ENCODE data around the gene GNGT1. TPM values are rescaled to one million over a fixed set of nuclear protein-coding genes. Genes with fewer than 3 reads are reported as not detected.

The GNGT1 gene
- 0.21 and 0.26 TPM in 2 replicates for total RNA-seq (2021; fragmentation: NEBNext Ultra II Directional; extraction: Animal tissue kit (Norgen Biotek cat#: 25700))
- not detected in 2 replicates for polyA plus RNA-seq (2011; rRNA removed)
- 0.16 TPM for polyA plus RNA-seq (2011; cell fraction: cytosol; rRNA removed)
- polyA plus RNA-seq (2011; cell fraction: nucleus; rRNA removed) = not detected
- polyA plus RNA-seq (2012, experiment 1 of 2) = 0.10 to 0.12 TPM in 2 of 4 replicates, not detected in the others
- polyA plus RNA-seq (2012, experiment 2 of 2) = not detected
- 0.12 TPM for polyA plus RNA-seq (2013, experiment 1 of 2)
- 0.09 TPM for polyA plus RNA-seq (2013, experiment 2 of 2)
- 0.09 TPM in 1 of 2 replicates, not detected in the other for polyA minus RNA-seq (2011; rRNA and poly(A)+ RNA removed)
- not detected for polyA minus RNA-seq (2011; cell fraction: cytosol; rRNA and poly(A)+ RNA removed)
- 1.1 TPM for polyA minus RNA-seq (2011; cell fraction: nucleus; rRNA and poly(A)+ RNA removed)
- long read RNA-seq, experiment 1, partial matches to known transcripts = 0 of 19 reads
- long read RNA-seq, experiment 1, other reads (novel, unspliced or antisense) = 19 of 19 reads
- long read RNA-seq, experiment 2, partial matches to known transcripts = 0 of 14 reads
- long read RNA-seq, experiment 2, other reads (novel, unspliced or antisense) = 14 of 14 reads

DNA sequence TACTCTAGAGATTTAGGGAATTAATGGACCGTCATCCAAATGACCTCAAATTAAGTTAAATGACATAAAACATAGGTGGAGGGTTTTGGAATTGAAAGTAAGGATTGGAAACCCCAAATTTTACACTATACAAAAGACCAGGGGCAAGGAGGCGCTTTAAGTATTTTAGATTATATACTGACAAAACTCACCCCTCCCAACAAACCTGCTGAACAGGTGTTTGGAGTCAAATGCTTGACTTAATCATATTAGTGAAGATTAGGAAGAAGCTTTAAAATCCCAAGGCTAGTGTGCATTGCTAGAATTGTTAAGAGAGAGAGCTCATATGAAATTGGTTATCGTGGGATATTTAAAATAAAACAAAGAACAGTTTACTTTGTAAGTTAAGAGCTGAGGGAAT lies at the start of gene GNGT1:
GNGT1 (plus strand) TSS at position 301 of the 400 bp plus-strand sequence. CDS start 180 bp downstream, outside the sequence.
- Histone ChIP-seq H3K4me2 (ENCODE audit: insufficient read depth in 1 of 2, low read depth in 2 of 2, low read length in 2 of 2) (no peak within 1 kb of the TSS), H4K20me1 (replicated peaks in 1 of 2; ENCODE audit: control insufficient read depth in 1 of 2, insufficient read depth in 2 of 2, low read length in 2 of 2) (no peaks in the 10 kb centered on the region), H4K8ac (ENCODE audit: extremely low read depth, insufficient read depth, low read length) (no peak within 1 kb of the TSS), H3K56ac (replicated peaks; ENCODE audit: insufficient read length, low read depth, low read length) (no peak within 1 kb of the TSS), H3K23ac (ENCODE audit: insufficient read length) (no peak within 1 kb of the TSS), H2BK12ac (ENCODE audit: low read depth, low read length) (no peak within 1 kb of the TSS), H2BK5ac (ENCODE audit: low read depth, low read length) (no peak within 1 kb of the TSS), H3K79me2 (ENCODE audit: control insufficient read depth in 1 of 2, insufficient read depth in 2 of 2, low read length in 2 of 2) (no peaks in the 10 kb centered on the region), H3K18ac (ENCODE audit: extremely low read depth, low read length) (no peak within 1 kb of the TSS), H3K4ac (replicated peaks; ENCODE audit: insufficient read length, low read depth, low read length) (no peak within 1 kb of the TSS), H2AFZ (ENCODE audit: low read length) (no peak within 1 kb of the TSS), H3K27me3 (replicated peaks in 1 of 4; ENCODE audit: control insufficient read depth in 3 of 4, extremely low read depth in 1 of 4, insufficient read depth in 3 of 4, low read length in 3 of 4) (no peaks in the 10 kb centered on the region), H2BK120ac (replicated peaks; ENCODE audit: low read depth, low read length) (no peak within 1 kb of the TSS), H3K79me1 (ENCODE audit: low read depth, low read length) (no peaks in the 10 kb centered on the region), H3K23me2 (ENCODE audit: low read depth, low read length) (no peaks in the 10 kb centered on the region), H2AK5ac (ENCODE audit: low read depth, low read length) (no peak within 1 kb of the TSS), H3K36me3 (ENCODE audit: control insufficient read depth in 2 of 4, insufficient read depth in 4 of 4, low read length in 3 of 4) (no peaks in the 10 kb centered on the region), H4K91ac (replicated peaks; ENCODE audit: insufficient read length, low read length) (no peak within 1 kb of the TSS), H2BK15ac (ENCODE audit: low read length) (no peak within 1 kb of the TSS), H3K4me1 (replicated peaks in 1 of 4; ENCODE audit: control insufficient read depth in 3 of 4, insufficient read depth in 4 of 4, low read length in 3 of 4) (peaks cover 0 to 2% (median 0%) of the 10 kb centered on the region in 4 experiments; a peak in 1 of 7 replicates), H4K5ac (ENCODE audit: insufficient read length, low read depth, low read length) (no peak within 1 kb of the TSS), H3K14ac (ENCODE audit: insufficient read length) (no peak within 1 kb of the TSS), H3K9ac (replicated peaks in 1 of 4; ENCODE audit: extremely low read depth in 1 of 4, low read depth in 3 of 4, low read length in 3 of 4) (no peak within 1 kb of the TSS), H3K27ac (ENCODE audit: low read depth, low read length) (no peak within 1 kb of the TSS), H2BK20ac (ENCODE audit: low read length) (no peak within 1 kb of the TSS), H3K9me3 (ENCODE audit: insufficient read depth in 2 of 2, low read depth in 1 of 2, low read length in 1 of 2) (no peaks in the 10 kb centered on the region), H3K4me3 (ENCODE audit: extremely low read depth in 1 of 4, insufficient read depth in 2 of 4, low read depth in 3 of 4, low read length in 4 of 4) (no peak within 1 kb of the TSS)
- TF ChIP-seq KDM5A (IDR thresholded peaks at IDR 0.05; ENCODE audit: low read length) = no peak
- FAIRE-seq (no peak), DNase-seq (ENCODE audit: low read depth in 1 of 2, low spot score in 2 of 2) (no peak)
- ChIA-PET CTCF (ENCODE audit: partially characterized antibody) (interaction anchor here (0.5 to 1.5 kb wide), 4 partner anchors 9 to 339 kb away, joined by 3 to 5 read pairs (median 4); partner anchors contain the start of gene TFPI2), POLR2A (ENCODE audit: partially characterized antibody) (no interaction called here)
- 84% methylated on average over 3 of the region's 3 CpGs; no CpG with 5 or more reads in 1 of the 2 experiments for WGBS, 2 experiments (ENCODE audit: extremely low coverage in 1 of 2, insufficient coverage in 1 of 2, insufficient read length in 1 of 2, insufficient replicate concordance in 2 of 2, low coverage in 1 of 2, low lambda C conversion rate in 2 of 2, missing lambda C conversion rate in 1 of 2)
